ENCODE data around the gene ZEB2. TPM values are rescaled to one million over a fixed set of nuclear protein-coding genes. Genes with fewer than 3 reads are reported as not detected.

ZEB2 gene
- total RNA-seq, 1 donor from 2014 or later, result 0.07 TPM

DNA sequence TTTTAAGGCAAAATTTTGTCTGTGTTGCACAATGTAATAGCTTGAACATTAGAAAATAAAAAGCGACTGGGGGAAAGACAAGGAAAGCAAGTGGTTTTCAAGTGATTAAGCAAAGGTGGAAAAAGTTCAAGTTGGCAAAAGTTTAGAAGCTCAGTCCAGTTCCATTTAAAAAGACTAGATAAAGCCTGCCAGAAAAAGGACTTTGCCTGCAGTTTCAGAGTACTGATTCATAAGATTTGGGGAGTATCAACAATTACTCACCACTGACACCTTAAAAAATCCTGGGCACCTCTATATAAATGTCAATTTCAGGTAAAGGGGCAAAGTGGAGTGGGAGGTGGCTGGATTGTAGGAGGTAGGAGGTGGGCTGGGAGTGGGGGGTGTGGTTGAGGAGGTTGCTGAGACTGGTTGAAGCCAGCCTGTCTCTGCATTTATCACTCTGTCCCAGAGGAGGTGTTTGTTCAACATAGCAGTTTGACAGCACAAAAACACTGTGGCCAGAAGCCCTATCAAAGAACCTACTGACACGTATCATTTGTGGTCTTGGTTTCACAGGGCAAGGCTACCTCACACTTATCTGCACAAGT, 14.6 kb downstream of the ZEB2 start:
- Mint-ChIP-seq H3K4me3 (ENCODE audit: low read depth) (no peak overlapping the region), H3K36me3 (ENCODE audit: insufficient read depth) (no peaks in the 10 kb centered on the region), H3K27me3 (peaks cover 84% of the 10 kb centered on the region), H3K9me3 (ENCODE audit: low read depth) (no peaks in the 10 kb centered on the region), H3K4me1 (ENCODE audit: low read depth) (peaks cover 39% of the 10 kb centered on the region), H3K27ac (no peak overlapping the region)
- TF ChIP-seq, protein P1, sequence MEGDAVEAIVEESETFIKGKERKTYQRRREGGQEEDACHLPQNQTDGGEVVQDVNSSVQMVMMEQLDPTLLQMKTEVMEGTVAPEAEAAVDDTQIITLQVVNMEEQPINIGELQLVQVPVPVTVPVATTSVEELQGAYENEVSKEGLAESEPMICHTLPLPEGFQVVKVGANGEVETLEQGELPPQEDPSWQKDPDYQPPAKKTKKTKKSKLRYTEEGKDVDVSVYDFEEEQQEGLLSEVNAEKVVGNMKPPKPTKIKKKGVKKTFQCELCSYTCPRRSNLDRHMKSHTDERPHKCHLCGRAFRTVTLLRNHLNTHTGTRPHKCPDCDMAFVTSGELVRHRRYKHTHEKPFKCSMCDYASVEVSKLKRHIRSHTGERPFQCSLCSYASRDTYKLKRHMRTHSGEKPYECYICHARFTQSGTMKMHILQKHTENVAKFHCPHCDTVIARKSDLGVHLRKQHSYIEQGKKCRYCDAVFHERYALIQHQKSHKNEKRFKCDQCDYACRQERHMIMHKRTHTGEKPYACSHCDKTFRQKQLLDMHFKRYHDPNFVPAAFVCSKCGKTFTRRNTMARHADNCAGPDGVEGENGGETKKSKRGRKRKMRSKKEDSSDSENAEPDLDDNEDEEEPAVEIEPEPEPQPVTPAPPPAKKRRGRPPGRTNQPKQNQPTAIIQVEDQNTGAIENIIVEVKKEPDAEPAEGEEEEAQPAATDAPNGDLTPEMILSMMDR (IDR thresholded peaks at IDR 0.05; ENCODE audit: unreplicated experiment), result no peak
- DNase-seq (ENCODE audit: low spot score, unreplicated experiment), result no peak

DNA sequence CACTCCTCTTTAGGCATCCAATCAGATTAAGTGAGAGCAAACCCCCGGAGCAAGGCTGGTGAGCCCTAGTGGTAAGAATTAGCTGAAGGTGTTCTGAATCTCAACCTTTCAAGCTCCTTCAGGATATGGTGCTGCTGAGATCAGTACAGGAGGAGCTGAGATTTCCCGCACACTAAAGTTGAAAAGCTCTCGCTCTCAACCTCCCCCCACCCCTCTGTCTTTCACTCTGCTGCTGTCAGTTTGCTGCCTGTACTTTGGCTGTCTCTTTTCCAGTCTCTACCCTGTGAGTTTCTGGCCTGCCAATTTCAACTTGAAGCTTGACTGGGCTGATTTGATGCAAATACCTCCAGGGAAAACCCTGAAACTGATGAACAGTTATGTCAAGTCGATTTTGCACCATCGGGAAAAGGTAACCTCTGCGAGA, 15.7 kb downstream of the ZEB2 start:
- no peak overlapping the region for H3K4me3 Mint-ChIP-seq (ENCODE audit: low read depth)
- no peaks in the 10 kb centered on the region for H3K36me3 Mint-ChIP-seq (ENCODE audit: insufficient read depth)
- DNase-seq (ENCODE audit: low spot score, unreplicated experiment), result no peak
- TF ChIP-seq, protein P1 (IDR thresholded peaks at IDR 0.05; ENCODE audit: unreplicated experiment), result peak; percentile 16
- H3K27ac Mint-ChIP-seq, result no peak overlapping the region
- peaks cover 35% of the 10 kb centered on the region for H3K4me1 Mint-ChIP-seq (ENCODE audit: low read depth)
- H3K9me3 Mint-ChIP-seq (ENCODE audit: low read depth), result no peaks in the 10 kb centered on the region
- H3K27me3 Mint-ChIP-seq, result peaks cover 75% of the 10 kb centered on the region

DNA sequence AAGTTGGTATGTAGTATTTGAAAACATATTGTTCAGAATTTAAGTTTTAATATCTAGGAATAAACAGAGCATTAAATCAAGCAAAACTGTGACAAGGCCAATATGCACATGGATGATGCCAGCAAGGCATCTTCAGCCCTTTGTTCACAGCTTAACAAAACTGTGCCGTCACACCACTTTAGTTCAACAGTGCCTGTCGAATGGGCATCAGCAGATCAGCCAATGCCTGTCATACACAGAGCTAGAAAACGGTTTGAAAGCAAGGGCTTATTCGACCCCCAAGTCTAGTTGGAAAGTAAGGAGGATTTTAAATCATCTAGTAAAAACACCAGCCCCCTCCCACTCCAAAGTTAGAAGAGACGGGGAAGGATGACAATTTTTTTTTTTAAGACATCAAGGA, 16.7 kb downstream of the ZEB2 start:
- H3K27me3 Mint-ChIP-seq, result peaks cover 73% of the 10 kb centered on the region
- no peak overlapping the region for H3K4me3 Mint-ChIP-seq (ENCODE audit: low read depth)
- H3K9me3 Mint-ChIP-seq (ENCODE audit: low read depth), result no peaks in the 10 kb centered on the region
- TF ChIP-seq, protein P1 (IDR thresholded peaks at IDR 0.05; ENCODE audit: unreplicated experiment), result no peak
- peaks cover 31% of the 10 kb centered on the region for H3K4me1 Mint-ChIP-seq (ENCODE audit: low read depth)
- peak overlapping the region; percentile 19 for H3K27ac Mint-ChIP-seq
- no peak for DNase-seq (ENCODE audit: low spot score, unreplicated experiment)
- no peaks in the 10 kb centered on the region for H3K36me3 Mint-ChIP-seq (ENCODE audit: insufficient read depth)

DNA sequence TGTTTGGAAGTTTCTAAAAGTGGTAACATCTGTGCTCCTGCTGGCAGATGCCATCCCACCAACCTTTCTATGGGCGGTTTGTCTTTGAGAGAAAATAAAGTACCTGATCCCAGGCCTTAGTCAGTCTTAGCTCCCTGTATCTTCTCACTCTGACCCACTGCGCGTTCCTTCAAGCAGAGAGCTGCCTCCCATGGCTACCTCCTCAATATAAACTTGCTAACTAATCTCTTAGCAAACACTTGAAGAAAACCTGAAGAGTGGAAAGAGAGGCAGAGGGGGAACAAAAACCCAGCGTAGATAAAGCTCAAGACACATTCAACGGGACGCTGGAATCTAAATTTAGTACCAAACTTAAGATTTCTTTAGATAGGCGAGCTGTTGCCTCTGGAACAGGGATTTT, 17.6 kb downstream of the ZEB2 start:
- Mint-ChIP-seq H3K4me1 (ENCODE audit: low read depth) (peaks cover 26% of the 10 kb centered on the region), H3K4me3 (ENCODE audit: low read depth) (no peak overlapping the region), H3K27ac (no peak overlapping the region), H3K36me3 (ENCODE audit: insufficient read depth) (no peaks in the 10 kb centered on the region), H3K9me3 (ENCODE audit: low read depth) (no peaks in the 10 kb centered on the region), H3K27me3 (peaks cover 66% of the 10 kb centered on the region)
- TF ChIP-seq, protein P1 (IDR thresholded peaks at IDR 0.05; ENCODE audit: unreplicated experiment), result no peak
- DNase-seq (ENCODE audit: low spot score, unreplicated experiment), result no peak

DNA sequence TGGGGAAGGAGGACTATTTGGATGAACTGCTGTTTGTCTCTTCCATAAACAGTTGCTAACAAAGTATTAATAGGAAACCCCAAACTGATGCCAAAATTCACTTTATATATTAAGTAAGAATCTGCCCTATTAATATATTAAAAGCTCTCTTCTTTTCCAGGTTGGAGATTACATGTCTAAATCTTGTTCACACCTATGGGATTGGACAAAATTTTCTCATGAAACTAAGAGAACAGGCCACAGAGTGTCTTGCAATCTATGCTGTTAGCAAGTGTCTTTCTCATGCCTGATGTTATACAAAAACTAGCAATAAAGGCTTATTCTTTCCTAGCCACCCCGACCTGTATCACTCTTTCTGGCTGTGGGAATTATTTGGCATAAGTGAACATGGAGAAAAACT, 18.3 kb downstream of the ZEB2 start:
- Mint-ChIP-seq H3K9me3 (ENCODE audit: low read depth) (no peaks in the 10 kb centered on the region), H3K4me3 (ENCODE audit: low read depth) (no peak overlapping the region), H3K36me3 (ENCODE audit: insufficient read depth) (no peaks in the 10 kb centered on the region), H3K27ac (no peak overlapping the region), H3K4me1 (ENCODE audit: low read depth) (peaks cover 22% of the 10 kb centered on the region), H3K27me3 (peaks cover 66% of the 10 kb centered on the region)
- no peak for DNase-seq (ENCODE audit: low spot score, unreplicated experiment)
- TF ChIP-seq, protein P1 (IDR thresholded peaks at IDR 0.05; ENCODE audit: unreplicated experiment), result no peak
